ENCODE measurements around the gene PAX2.

The PAX2 gene

GRCh38 chr10:100811752-100812750 is 66.7 kb downstream of the PAX2 start:
- H3K27me3 ChIP-seq (ENCODE audit: insufficient read depth, poor library complexity, severe bottlenecking), result peaks cover 93% of the 10 kb centered on the region
- DNase-seq (ENCODE audit: low spot score), result no peak
- TF ChIP-seq CTCF (IDR thresholded peaks at IDR 0.05; ENCODE audit: poor library complexity, severe bottlenecking), result no peak
- H3K27ac ChIP-seq (ENCODE audit: poor library complexity, severe bottlenecking), result no peak overlapping the region
- H3K9me3 ChIP-seq (ENCODE audit: severe bottlenecking), result no peaks in the 10 kb centered on the region
- H3K4me3 ChIP-seq (ENCODE audit: severe bottlenecking), result no peak overlapping the region
- ATAC-seq (ENCODE audit: low read depth), result no peak
- no peaks in the 10 kb centered on the region for H3K36me3 ChIP-seq (ENCODE audit: low read depth)
- H3K4me1 ChIP-seq (ENCODE audit: insufficient read depth, poor library complexity, severe bottlenecking), result no peaks in the 10 kb centered on the region

GRCh38 chr10:100812978-100813377 is 67.6 kb downstream of the PAX2 start:
- ATAC-seq (ENCODE audit: low read depth), result 0 out of 3 replicates have a peak, but pooled peaks have one; percentile 44
- TF ChIP-seq CTCF (IDR thresholded peaks at IDR 0.05; ENCODE audit: poor library complexity, severe bottlenecking), result no peak
- Histone ChIP-seq H3K36me3 (ENCODE audit: low read depth) (no peaks in the 10 kb centered on the region), H3K9me3 (ENCODE audit: severe bottlenecking) (no peaks in the 10 kb centered on the region), H3K27ac (ENCODE audit: poor library complexity, severe bottlenecking) (no peak overlapping the region), H3K27me3 (ENCODE audit: insufficient read depth, poor library complexity, severe bottlenecking) (peaks cover 96% of the 10 kb centered on the region), H3K4me3 (ENCODE audit: severe bottlenecking) (no peak overlapping the region), H3K4me1 (ENCODE audit: insufficient read depth, poor library complexity, severe bottlenecking) (no peaks in the 10 kb centered on the region)
- DNase-seq (ENCODE audit: low spot score), result no peak

- no peaks in the 10 kb centered on the region for H3K4me1 ChIP-seq (ENCODE audit: insufficient read depth, poor library complexity, severe bottlenecking)
- peaks cover 89% of the 10 kb centered on the region for H3K27me3 ChIP-seq (ENCODE audit: insufficient read depth, poor library complexity, severe bottlenecking)
- H3K36me3 ChIP-seq (ENCODE audit: low read depth), result no peaks in the 10 kb centered on the region
- DNase-seq (ENCODE audit: low spot score) (no peak), ATAC-seq (ENCODE audit: low read depth) (no peak)
- H3K4me3 ChIP-seq (ENCODE audit: severe bottlenecking), result no peak overlapping the region
- H3K27ac ChIP-seq (ENCODE audit: poor library complexity, severe bottlenecking), result no peak overlapping the region
- no peak for TF ChIP-seq CTCF (IDR thresholded peaks at IDR 0.05; ENCODE audit: poor library complexity, severe bottlenecking)
- no peaks in the 10 kb centered on the region for H3K9me3 ChIP-seq (ENCODE audit: severe bottlenecking)
These were observed 69.5 kb downstream of the PAX2 start for GRCh38 chr10:100814751-100815474.

GRCh38 chr10:100816671-100817070 is 71.3 kb downstream of the PAX2 start:
- ATAC-seq (ENCODE audit: low read depth), result no peak
- Histone ChIP-seq H3K4me3 (ENCODE audit: severe bottlenecking) (no peak overlapping the region), H3K27me3 (ENCODE audit: insufficient read depth, poor library complexity, severe bottlenecking) (peaks cover 89% of the 10 kb centered on the region), H3K27ac (ENCODE audit: poor library complexity, severe bottlenecking) (no peak overlapping the region), H3K4me1 (ENCODE audit: insufficient read depth, poor library complexity, severe bottlenecking) (no peaks in the 10 kb centered on the region), H3K36me3 (ENCODE audit: low read depth) (no peaks in the 10 kb centered on the region), H3K9me3 (ENCODE audit: severe bottlenecking) (no peaks in the 10 kb centered on the region)
- no peak for DNase-seq (ENCODE audit: low spot score)
- TF ChIP-seq CTCF (IDR thresholded peaks at IDR 0.05; ENCODE audit: poor library complexity, severe bottlenecking), result no peak

All from RWPE2 (cell line).